Activated CD8-positive, alpha-beta T cell treated with anti-CD3 and anti-CD28 coated beads for 36 hours (primary cell): ENCODE data around the gene CDH15. TPM values are rescaled to one million over a fixed set of nuclear protein-coding genes. Genes with fewer than 3 reads are reported as not detected.
"Not testable (repeated sequence)": the region's sequence is repeated elsewhere in the genome, so short reads cannot be mapped to it uniquely, and the experiment has no call there.

Experiments used
- ATAC-seq: fragments of 200-7000 bp; cut with Tn5 transposase; one replicate; pipeline ENCODE4 v1.10.0; 2021; ENCODE audit warnings: mild to moderate bottlenecking, moderate library complexity
- CTCF ChIA-PET: fragments of 350-600 bp; sonication (Branson Sonifier 250); formaldehyde crosslinking; loops from one replicate; lab custom pipeline; 2021; ENCODE audit warnings: antibody characterized with exemption; lab: Charles Lee
- POLR2A ChIA-PET: fragments of 350-600 bp; sonication (Branson Sonifier 250); formaldehyde crosslinking; loops from one replicate; lab custom pipeline; 2021; ENCODE audit warnings: antibody characterized with exemption; lab: Charles Lee
- DNase-seq: peaks from one replicate; pipeline ENCODE4 v3.0.0-alpha.2; 2020
- H3K27ac Mint-ChIP-seq: one replicate; pipeline ENCODE4 v1.8.0; 2021; ENCODE audit warnings: mild to moderate bottlenecking, mixed read lengths
- H3K27me3 Mint-ChIP-seq: one replicate; pipeline ENCODE4 v1.8.0; 2021; ENCODE audit warnings: mixed read lengths
- H3K36me3 Mint-ChIP-seq: one replicate; pipeline ENCODE4 v1.8.0; 2021; ENCODE audit warnings: low read depth, mixed read lengths
- H3K4me1 Mint-ChIP-seq: one replicate; pipeline ENCODE4 v1.8.0; 2021; ENCODE audit warnings: low read depth, mixed read lengths
- H3K4me3 Mint-ChIP-seq: one replicate; pipeline ENCODE4 v1.8.0; 2021; ENCODE audit warnings: mild to moderate bottlenecking, moderate library complexity, mixed read lengths
- H3K9me3 Mint-ChIP-seq: one replicate; pipeline ENCODE4 v1.8.0; 2021; ENCODE audit warnings: mixed read lengths
- CTCF ChIP-seq: fragments of 200-600 bp; IDR thresholded peaks from one replicate; pipeline ENCODE4 v1.8.0; 2022; ENCODE audit warnings: antibody characterized with exemption, mild to moderate bottlenecking
- intact Hi-C: fragments of 100-400 bp; cut with micrococcal nuclease; formaldehyde crosslinking; loops from one replicate; pipeline ENCODE4 v1.10.0; 2022
- total RNA-seq, 2 experiments: library from RNA; stranded (reverse); gene quantifications; one replicate each; pipeline ENCODE4 v1.2.3, GENCODE V29; 2021

The CDH15 gene
- total RNA-seq, 2 experiments from 2014 or later: not detected

GRCh38 chr16:89184677-89184932, 13.1 kb downstream of the CDH15 start:
- ATAC-seq (no peak), DNase-seq (no peak)
- POLR2A ChIA-PET: no interaction called here
- Mint-ChIP-seq H3K4me3 (no peak overlapping the region), H3K4me1 (peaks cover 5% of the 10 kb centered on the region), H3K27ac (no peak overlapping the region), H3K36me3 (no peaks in the 10 kb centered on the region), H3K27me3 (no peaks in the 10 kb centered on the region), H3K9me3 (no peaks in the 10 kb centered on the region)
- CTCF ChIA-PET: no interaction called here
- intact Hi-C loops: no loop called here
- no peak for TF ChIP-seq CTCF

- Mint-ChIP-seq H3K27ac (no peak overlapping the region), H3K9me3 (no peaks in the 10 kb centered on the region), H3K4me3 (no peak overlapping the region), H3K4me1 (peaks cover 5% of the 10 kb centered on the region), H3K27me3 (no peaks in the 10 kb centered on the region), H3K36me3 (no peaks in the 10 kb centered on the region)
- ChIA-PET CTCF (no interaction called here), POLR2A (interaction anchor here (0.7 kb wide), 1 partner anchor 39 kb away, joined by 3 read pairs; no protein-coding TSS in a partner anchor)
- DNase-seq (peak; percentile 50), ATAC-seq (peak; percentile 42)
- intact Hi-C loops: no loop called here
- no peak for TF ChIP-seq CTCF
Measured at GRCh38 chr16:89184933-89185794, 13.6 kb downstream of the CDH15 start.

- H3K36me3 Mint-ChIP-seq, DNase-seq, H3K4me3 Mint-ChIP-seq, CTCF ChIA-PET, H3K27me3 Mint-ChIP-seq, H3K9me3 Mint-ChIP-seq, intact Hi-C loops, ATAC-seq, H3K4me1 Mint-ChIP-seq, H3K27ac Mint-ChIP-seq: not testable (repeated sequence)
- POLR2A ChIA-PET: interaction anchor here (0.6 to 0.7 kb wide), 2 partner anchors 40 to 322 kb away, joined by 3 to 5 read pairs; no protein-coding TSS in a partner anchor
Measured at GRCh38 chr16:89185887-89186592, 14.5 kb downstream of the CDH15 start.

GRCh38 chr16:89186593-89187031, 15.1 kb downstream of the CDH15 start:
- H3K9me3 Mint-ChIP-seq, H3K4me1 Mint-ChIP-seq, DNase-seq, H3K27ac Mint-ChIP-seq, H3K4me3 Mint-ChIP-seq, intact Hi-C loops, ATAC-seq, CTCF ChIA-PET, H3K27me3 Mint-ChIP-seq, H3K36me3 Mint-ChIP-seq: not testable (repeated sequence)
- POLR2A ChIA-PET: interaction anchor here (0.6 to 1.2 kb wide), 2 partner anchors 9 to 321 kb away, joined by 5 read pairs; no protein-coding TSS in a partner anchor

- Mint-ChIP-seq H3K9me3 (no peaks in the 10 kb centered on the region), H3K27me3 (no peaks in the 10 kb centered on the region)
Measured at GRCh38 chr16:89187032-89187769, 15.7 kb downstream of the CDH15 start.

More at GRCh38 chr16:89187032-89187769, 15.7 kb downstream of the CDH15 start:
- TF ChIP-seq CTCF: no peak
- DNase-seq (peak; percentile 66), ATAC-seq (peak; percentile 59)
- intact Hi-C loops: no loop called here
- Mint-ChIP-seq H3K36me3 (no peaks in the 10 kb centered on the region), H3K27ac (peak overlapping the region; percentile 25), H3K4me1 (peaks cover 5% of the 10 kb centered on the region), H3K4me3 (no peak overlapping the region)
- POLR2A ChIA-PET: interaction anchor here (0.7 to 1.2 kb wide), 4 partner anchors 10 to 330 kb away, joined by 3 to 5 read pairs (median 3); no protein-coding TSS in a partner anchor
- CTCF ChIA-PET: no interaction called here
